ENCODE data around the gene APRT. TPM values are rescaled to one million over a fixed set of nuclear protein-coding genes. Genes with fewer than 3 reads are reported as not detected.

APRT gene
- 311 TPM for total RNA-seq (2021; ENCODE audit: unreplicated experiment)
- polyA plus RNA-seq (2012): 329 and 349 TPM in 2 replicates
- percentile 82 among the genes with signal in this experiment for Bru-seq, nascent RNA
- BruChase-seq, experiment 1, labeled RNA remaining after a 6-hour chase: percentile 87 among the genes with signal in this experiment
- BruChase-seq, experiment 2, labeled RNA remaining after a 2-hour chase: percentile 85 among the genes with signal in this experiment
- long read RNA-seq, transcript APRT-210 (2 exons, 490 nt): minor isoform, 19 of 310 reads
- long read RNA-seq, transcript APRT-201 (5 exons, 947 nt): major isoform, 161 of 310 reads
- long read RNA-seq, transcript APRT-205 (2 exons, 584 nt): minor isoform, 9 of 310 reads
- long read RNA-seq, transcript APRT-202 (5 exons, 664 nt): minor isoform, 43 of 310 reads
- long read RNA-seq, partial matches to known transcripts: 20 of 310 reads
- long read RNA-seq, other reads (novel, unspliced or antisense): 49 of 310 reads

GRCh38 chr16:88811769-88812512, at the start of gene APRT:
Gene APRT (minus strand): TSS chr16:88811928. CDS start chr16:88811899, 29 bp downstream.
- Histone ChIP-seq H3K4me2 (ENCODE audit: low read length) (peak within 1 kb of the TSS; percentile 94), H2AFZ (ENCODE audit: low read depth, low read length, poor library complexity, severe bottlenecking) (no peak within 1 kb of the TSS), H3K9me2 (ENCODE audit: insufficient read depth) (no peaks in the 10 kb centered on the region), H3K36me3 (ENCODE audit: control insufficient read depth in 1 of 2, insufficient read depth in 2 of 2, low read length in 2 of 2) (peaks cover 9 to 36% of the 10 kb centered on the region in 2 experiments; a peak in 3 of 4 replicates), H3K9ac (ENCODE audit: low read length) (peak within 1 kb of the TSS; percentile 87), H3K9me3 (ENCODE audit: control insufficient read depth in 1 of 2, insufficient read depth in 1 of 2, low read depth in 1 of 2, low read length in 2 of 2) (no peaks in the 10 kb centered on the region), H3K27ac (ENCODE audit: low read depth, low read length) (peak within 1 kb of the TSS; percentile 100), H3K79me2 (ENCODE audit: insufficient read depth, low read length) (peaks cover 39% of the 10 kb centered on the region), H3K4me3 (replicated peaks in 1 of 2; ENCODE audit: low read depth in 1 of 2, low read length in 2 of 2) (peak within 1 kb of the TSS; percentile 72 to 75), H3K27me3 (ENCODE audit: insufficient read depth, low read length) (no peaks in the 10 kb centered on the region), H3K4me1 (ENCODE audit: control insufficient read depth in 1 of 2, insufficient read depth in 2 of 2, low read length in 2 of 2) (peaks cover 22 to 59% of the 10 kb centered on the region in 2 experiments), H4K20me1 (ENCODE audit: insufficient read depth) (no peaks in the 10 kb centered on the region; the same call in 1 of the 2 replicates)
- ChIA-PET CTCF (interaction anchor here (0.9 to 4.9 kb wide), 10 partner anchors 9 to 404 kb away, joined by 3 to 33 read pairs (median 4); partner anchors contain the start of genes GALNS, PIEZO1 and TRAPPC2L), POLR2A (interaction anchor here (0.7 to 3.2 kb wide), 12 partner anchors 9 to 406 kb away, joined by 3 to 16 read pairs (median 6); partner anchors contain the start of genes CDH15, CDT1, PIEZO1 and ZC3H18), RAD21 (ENCODE audit: low non-redundant PET in 1 of 2, low total read pairs in 2 of 2, uncharacterized antibody in 2 of 2, unreplicated experiment in 2 of 2) (interaction anchor here (0.6 to 1.3 kb wide), 5 partner anchors 15 to 359 kb away, joined by 3 to 8 read pairs (median 3); partner anchors contain the start of genes GALNS (in 1 of the 2) and TRAPPC2L (in 1 of the 2))
- BruUV-seq (replicated peaks): no TSS peak
- intact Hi-C loops (cut with micrococcal nuclease): loop anchor here (1.0 to 10.0 kb wide), 5 partner anchors 45 to 753 kb away; partner anchors contain the start of genes CDH15, RPL13 and TRAPPC2L
- DNase-seq (ENCODE audit: low read depth, low spot score): peak; percentile 91
- ATAC-seq: peak; percentile 64
- TF ChIP-seq CEBPB (IDR thresholded peaks at IDR 0.05; ENCODE audit: low read depth) (no peak), EGR1 (IDR thresholded peaks at IDR 0.05; ENCODE audit: low read depth) (no peak), MAX (IDR thresholded peaks at IDR 0.05) (no peak), ZFX (IDR thresholded peaks at IDR 0.05) (peak; percentile 46; the same call in 1 of the 2 replicates), SRF (IDR thresholded peaks at IDR 0.05; ENCODE audit: low read depth) (no peak), YY1 (IDR thresholded peaks at IDR 0.05; ENCODE audit: extremely low read depth, insufficient replicate concordance, low read depth, low read length) (peak; percentile 88), FOSL1 (IDR thresholded peaks at IDR 0.05; ENCODE audit: low read depth) (no peak), SP1 (IDR thresholded peaks at IDR 0.05; ENCODE audit: low read depth) (no peak), CBX3 (IDR thresholded peaks at IDR 0.05; ENCODE audit: low read depth) (no peak), CTCF (IDR thresholded peaks at IDR 0.05 in 2 of 3, conservative IDR thresholded peaks at IDR 0.05 in 1 of 3; ENCODE audit: borderline replicate concordance in 1 of 3, insufficient read depth in 1 of 3, low read depth in 2 of 3, low read length in 2 of 3) (peak in 2 of 3 experiments; percentile 35; a peak in 4 of 6 replicates), ATF3 (IDR thresholded peaks at IDR 0.05) (no peak), POLR2A (IDR thresholded peaks at IDR 0.05; ENCODE audit: borderline replicate concordance, extremely low read depth, insufficient read depth, insufficient read length) (peak; percentile 77), TCF7L2 (IDR thresholded peaks at IDR 0.05; ENCODE audit: borderline replicate concordance, extremely low read depth, insufficient read depth, insufficient read length) (no peak), RAD21 (IDR thresholded peaks at IDR 0.05; ENCODE audit: low read depth) (no peak), ZNF274 (IDR thresholded peaks at IDR 0.05; ENCODE audit: low read depth, low read length) (no peak), ELF1 (IDR thresholded peaks at IDR 0.05; ENCODE audit: borderline replicate concordance, low read depth) (no peak), SIN3A (IDR thresholded peaks at IDR 0.05; ENCODE audit: low read depth) (no peak), EZH2phosphoT487 (IDR thresholded peaks at IDR 0.05; ENCODE audit: borderline replicate concordance) (no peak), POLR2AphosphoS5 (IDR thresholded peaks at IDR 0.05; ENCODE audit: low read depth, low read length) (peak; percentile 85)
